GM18511 (cell line): Measurements from ENCODE around the gene ADCY3.
"Not testable (repeated sequence)": the region's sequence is repeated elsewhere in the genome, so short reads cannot be mapped to it uniquely, and the experiment has no call there.

Source experiments
- ATAC-seq: cut with Tn5 transposase; IDR thresholded peaks from one replicate; pipeline ENCODE4 v1.9.1; 2021; ENCODE audit warnings: mild to moderate bottlenecking, moderate library complexity; ENCODE audit not compliant: unreplicated experiment

The ADCY3 gene

GRCh38 chr2:24819442-24820174 lies 100.4 kb downstream of the ADCY3 start:
- no peak for ATAC-seq

- ATAC-seq, result no peak
Measured at GRCh38 chr2:24818721-24819167, 101.3 kb downstream of the ADCY3 start.

DNA sequence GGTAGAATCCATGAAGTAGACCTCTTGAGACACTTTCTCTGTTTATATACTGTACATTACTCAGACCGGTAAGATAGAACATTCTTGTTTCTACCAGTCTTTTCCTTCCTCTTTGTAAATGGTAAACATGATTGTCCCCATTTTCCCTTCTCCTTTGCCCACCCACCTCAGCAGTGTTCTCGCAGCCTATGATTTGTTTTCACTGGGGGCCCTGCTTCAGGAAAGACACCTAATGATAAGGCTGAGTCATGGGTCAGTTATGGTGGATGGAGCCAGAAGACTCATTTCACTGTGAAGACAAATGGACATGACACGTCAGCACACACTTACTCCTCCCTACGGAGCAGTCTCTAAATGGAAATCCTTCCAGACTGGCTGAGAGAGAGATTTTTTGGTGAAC lies 103.2 kb downstream of the ADCY3 start:
- no peak for ATAC-seq

DNA sequence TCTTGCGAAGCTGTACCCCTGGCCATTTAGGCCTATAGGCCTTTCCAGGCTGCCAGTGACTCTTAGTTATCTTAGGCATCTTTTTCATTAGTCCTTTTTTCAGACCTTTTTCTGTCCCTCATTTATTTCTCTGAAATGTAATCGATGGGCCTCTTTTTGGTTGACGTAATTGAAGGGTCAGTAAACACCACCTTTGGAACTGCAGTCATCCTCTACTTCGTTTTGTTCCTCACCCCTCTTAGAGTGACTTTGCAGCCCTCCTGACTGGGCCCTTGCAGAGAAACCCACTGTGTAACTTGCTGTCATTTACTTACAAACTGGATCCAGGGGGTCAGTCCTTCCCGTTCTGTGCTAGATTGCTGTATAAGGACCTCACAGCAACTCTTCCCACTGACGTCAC lies 103.6 kb downstream of the ADCY3 start:
- ATAC-seq, result no peak

GRCh38 chr2:24815171-24815570 lies 104.9 kb downstream of the ADCY3 start:
- no peak for ATAC-seq

DNA sequence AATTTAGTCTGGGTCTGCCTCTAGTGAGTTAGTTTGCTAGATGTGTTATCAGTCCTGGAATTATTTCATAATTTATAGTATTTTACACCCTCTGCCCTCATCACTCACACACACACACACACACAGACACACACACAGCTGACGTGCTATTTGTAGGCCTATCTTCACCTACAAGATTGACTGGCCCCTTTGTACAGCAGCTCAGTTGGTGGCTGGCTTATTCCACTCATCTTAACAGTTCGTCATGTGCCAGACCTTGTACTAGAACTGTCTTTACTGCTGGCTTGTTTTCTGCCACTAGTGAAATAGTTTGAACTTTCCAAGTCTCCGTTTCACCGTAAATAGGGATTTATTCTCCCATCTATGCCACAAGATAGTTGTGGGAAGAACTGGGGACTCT lies 105.5 kb downstream of the ADCY3 start:
- ATAC-seq, result no peak

GRCh38 chr2:24813691-24814137 lies 106.3 kb downstream of the ADCY3 start:
- no peak for ATAC-seq

GRCh38 chr2:24809316-24810007 lies 110.6 kb downstream of the ADCY3 start:
- no peak for ATAC-seq

DNA sequence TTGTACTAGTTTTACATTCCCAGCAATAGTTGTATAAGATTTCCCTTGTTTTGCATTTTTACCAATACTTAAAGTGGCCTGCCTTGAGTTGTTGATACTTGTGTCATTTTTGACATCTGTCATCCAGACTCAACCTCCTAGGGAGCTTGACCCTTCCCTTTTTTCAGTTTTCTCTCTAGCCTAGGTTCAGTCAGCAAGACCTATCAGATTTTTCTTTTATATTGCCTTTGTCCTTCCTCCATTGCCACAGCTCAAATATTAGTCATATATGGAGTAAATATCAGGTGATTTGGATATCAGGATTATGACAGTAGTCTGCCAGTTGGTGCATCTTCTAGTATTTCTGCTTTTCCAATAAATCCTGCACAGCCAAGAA lies 113.4 kb downstream of the ADCY3 start:
- no peak for ATAC-seq

DNA sequence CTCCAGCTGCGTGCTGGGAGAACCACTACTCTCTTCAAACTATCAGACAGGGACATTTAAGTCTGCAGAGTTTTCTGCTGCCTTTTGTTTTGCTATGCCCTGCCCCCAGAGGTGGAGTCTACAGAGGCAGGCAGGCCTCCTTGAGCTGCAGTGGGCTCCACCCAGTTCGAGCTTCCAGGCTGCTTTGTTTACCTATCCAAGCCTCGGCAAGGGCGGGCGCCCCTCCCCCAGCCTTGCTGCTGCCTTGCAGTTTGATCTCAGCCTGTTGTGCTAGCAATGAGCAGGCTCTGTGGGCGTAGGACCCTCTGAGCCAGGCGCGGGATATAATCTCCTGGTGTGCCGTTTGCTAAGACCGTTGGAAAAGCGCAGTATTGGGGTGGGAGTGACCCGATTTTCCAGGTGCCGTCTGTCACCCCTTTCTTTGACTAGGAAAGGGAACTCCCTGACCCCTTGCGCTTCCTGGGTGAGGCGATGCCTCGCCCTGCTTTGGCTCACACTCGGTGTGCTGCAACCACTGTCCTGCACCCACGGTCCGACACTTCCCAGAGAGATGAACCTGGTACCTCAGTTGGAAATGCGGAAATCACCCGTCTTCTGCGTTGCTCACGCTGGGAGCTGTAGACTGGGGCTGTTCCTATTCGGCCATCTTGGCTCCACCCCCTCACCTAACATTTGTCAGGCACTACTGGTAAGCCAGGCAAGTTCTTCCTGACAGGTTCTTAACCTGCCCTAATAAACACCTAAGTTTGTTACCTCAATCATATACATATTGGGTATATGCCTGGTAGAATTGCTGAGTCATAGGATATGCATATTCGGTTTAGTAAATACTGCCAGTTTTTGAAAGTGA lies 114.0 kb downstream of the ADCY3 start:
- not testable (repeated sequence) for ATAC-seq

GRCh38 chr2:24800487-24800886 lies 119.5 kb downstream of the ADCY3 start:
- ATAC-seq, result not testable (repeated sequence)

DNA sequence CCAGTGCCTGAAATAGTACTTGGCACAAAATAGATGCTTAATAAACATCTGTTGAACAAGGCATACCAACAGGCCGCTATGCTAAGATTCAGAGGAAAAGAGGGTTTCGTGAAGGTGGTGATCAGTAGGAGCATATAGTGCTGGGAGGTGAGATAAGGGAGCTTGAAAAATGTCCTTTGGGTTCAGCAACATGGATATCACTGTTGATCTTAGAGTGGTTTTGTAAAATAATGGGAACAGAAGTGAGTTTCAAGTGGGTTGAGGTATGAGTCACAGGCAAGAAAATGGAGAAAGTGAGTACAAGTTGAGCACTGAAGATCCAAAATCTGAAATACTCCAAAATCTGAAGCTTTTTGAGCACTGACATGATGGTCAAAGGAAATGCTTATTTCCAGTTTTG lies 122.4 kb downstream of the ADCY3 start:
- no peak for ATAC-seq

DNA sequence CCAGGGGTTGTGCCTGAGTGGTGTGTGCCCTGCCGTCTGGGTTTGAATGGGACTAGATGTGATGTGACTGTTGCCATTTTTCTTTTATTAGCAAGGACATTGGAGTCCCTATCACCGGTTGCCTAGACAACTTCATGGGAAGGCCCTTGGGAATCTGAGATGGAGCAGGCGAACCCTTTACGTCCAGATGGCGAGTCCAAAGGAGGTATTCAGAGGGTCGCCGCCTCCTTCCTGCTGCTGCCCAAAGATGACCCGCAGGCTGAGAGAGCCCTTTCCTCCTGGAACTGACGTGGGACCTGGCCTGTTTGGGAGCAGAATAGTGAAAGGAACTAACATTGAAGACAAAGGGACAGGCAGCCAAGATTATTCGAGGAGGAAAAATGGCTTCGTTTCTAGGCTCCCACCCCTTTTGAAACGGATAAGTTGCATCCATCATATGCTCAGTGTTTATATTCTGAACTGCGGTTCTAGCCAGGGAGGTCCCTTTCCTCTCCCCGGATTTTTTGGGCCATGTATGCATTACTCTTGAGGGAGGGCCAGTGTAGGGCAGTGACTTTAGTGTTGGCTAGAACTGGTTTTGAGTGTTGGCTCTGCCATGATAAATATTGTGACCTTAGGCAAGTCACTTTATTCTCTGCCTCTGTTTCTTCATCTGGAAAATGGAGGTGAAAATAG lies 126.1 kb downstream of the ADCY3 start:
- ATAC-seq, result no peak

DNA sequence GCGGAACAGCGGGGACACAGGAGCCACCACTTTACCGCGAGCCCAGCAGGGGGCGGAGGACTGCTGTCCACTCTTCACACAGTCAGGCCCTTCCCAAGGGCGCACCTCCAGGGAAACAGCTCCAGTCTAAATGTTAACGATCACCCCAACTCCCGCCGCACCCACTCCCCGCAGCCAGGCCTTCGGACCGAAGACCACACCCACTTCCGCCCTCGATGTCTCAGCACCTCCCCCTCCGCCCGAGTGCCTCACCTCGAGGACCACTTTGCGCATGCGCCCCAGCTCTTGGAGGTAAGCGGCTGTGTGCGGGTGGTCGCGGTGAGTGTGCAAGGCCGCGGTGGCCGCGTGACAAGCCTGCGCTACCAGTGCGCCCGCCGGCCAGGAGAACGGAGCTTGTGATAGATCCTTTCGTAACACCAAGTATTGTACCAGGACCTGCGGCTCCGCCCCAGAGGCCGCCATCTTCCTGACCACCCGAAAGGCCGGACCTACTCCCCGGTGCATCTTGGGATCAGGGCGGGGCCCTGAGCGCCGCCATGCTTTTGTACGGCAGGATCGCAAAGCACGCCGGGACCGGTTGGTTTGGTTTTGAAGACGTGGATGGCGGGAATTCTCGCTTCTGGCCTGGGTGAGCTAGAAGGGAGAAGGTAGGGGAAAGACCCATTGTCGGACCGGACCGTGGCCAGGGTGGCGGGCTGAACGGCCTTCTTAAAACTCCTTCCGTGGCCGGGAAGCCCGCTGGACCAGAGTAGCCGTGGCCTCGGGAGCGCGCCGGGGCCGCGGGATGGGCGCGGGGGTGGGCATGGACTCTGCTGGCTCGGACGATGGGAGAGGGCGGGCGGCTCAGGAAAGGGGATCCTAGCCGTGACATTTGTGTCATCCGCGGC lies 126.9 kb downstream of the ADCY3 start, which contains the start of the genes CENPO and PTRHD1:
Gene CENPO, plus strand, starts transcription at position 552 of the 887 bp plus-strand sequence. CDS start 495 bp downstream, outside the sequence.
Gene PTRHD1, minus strand, starts transcription at position 518 of the 887 bp plus-strand sequence. Its CDS starts 14 bp downstream, at position 504.
- peak; percentile 95 for ATAC-seq

- no peak for ATAC-seq
Measured at GRCh38 chr2:24792542-24792873, 127.5 kb downstream of the ADCY3 start.

DNA sequence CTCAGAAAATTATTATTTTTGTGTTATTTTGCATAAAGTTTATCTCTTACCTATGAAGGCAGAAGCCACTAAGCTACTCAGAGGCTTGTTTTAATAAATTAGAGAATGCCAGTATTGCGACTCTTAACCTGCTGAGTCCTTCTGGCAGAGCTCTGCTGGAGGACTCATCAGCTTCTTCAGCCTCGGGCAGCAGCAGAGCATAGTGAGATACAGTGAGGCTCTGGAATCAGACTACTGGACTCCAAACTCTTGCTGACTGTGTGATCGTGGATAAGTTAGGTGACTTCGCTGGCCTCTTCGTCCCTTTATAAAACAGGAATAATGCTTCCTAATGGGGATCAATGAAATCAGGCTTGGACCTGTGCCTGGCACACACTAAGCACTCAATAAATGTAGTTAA lies 128.6 kb downstream of the ADCY3 start:
- ATAC-seq, result no peak

GRCh38 chr2:24788816-24789215 lies 131.2 kb downstream of the ADCY3 start:
- ATAC-seq, result no peak

DNA sequence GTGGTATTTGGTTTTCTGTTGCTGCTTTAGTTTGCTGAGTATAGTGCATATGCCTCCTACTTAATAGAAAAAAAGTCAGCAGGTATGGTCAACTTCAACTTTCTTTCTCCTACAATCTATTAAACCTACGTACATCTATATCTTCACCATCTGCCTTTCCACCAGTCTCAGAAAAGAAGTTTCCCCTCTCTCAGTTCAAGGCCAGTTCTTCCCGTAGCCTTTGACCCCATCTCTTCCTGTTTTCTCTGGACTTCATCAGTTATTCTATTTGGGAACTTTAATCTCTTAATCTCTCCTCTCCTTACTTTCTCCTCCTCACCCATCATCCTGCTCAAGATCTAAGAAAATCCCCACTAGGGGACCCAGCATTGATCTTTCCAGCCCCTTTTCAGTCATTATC lies 132.5 kb downstream of the ADCY3 start:
- ATAC-seq, result no peak

GRCh38 chr2:24785671-24786321 lies 134.2 kb downstream of the ADCY3 start:
- peak; percentile 98 for ATAC-seq
